Progenitor cell of endocrine pancreas (in vitro differentiated cells): Measurements from ENCODE around the gene CRYAA. TPM values are rescaled to one million over a fixed set of nuclear protein-coding genes. Genes with fewer than 3 reads are reported as not detected.

Source experiments
- DNase-seq: peaks from one replicate; pipeline ENCODE4 v3.0.0; 2021; ENCODE audit warnings: low spot score; ENCODE audit not compliant: unreplicated experiment
- H3K27ac Mint-ChIP-seq: 2 replicates; pipeline ENCODE4 v1.8.0; 2021; ENCODE audit warnings: mild to moderate bottlenecking, moderate library complexity, mixed read lengths
- H3K27me3 Mint-ChIP-seq: 2 replicates; pipeline ENCODE4 v1.8.0; 2021; ENCODE audit warnings: mixed read lengths
- H3K36me3 Mint-ChIP-seq: 2 replicates; pipeline ENCODE4 v1.8.0; 2022; ENCODE audit warnings: mixed read lengths; ENCODE audit not compliant: insufficient read depth
- H3K4me1 Mint-ChIP-seq: 2 replicates; pipeline ENCODE4 v1.8.0; 2021; ENCODE audit warnings: low read depth, mixed read lengths
- H3K4me3 Mint-ChIP-seq: 2 replicates; pipeline ENCODE4 v1.8.0; 2021; ENCODE audit warnings: low read depth, mild to moderate bottlenecking, moderate library complexity, mixed read lengths
- H3K9me3 Mint-ChIP-seq: 2 replicates; pipeline ENCODE4 v1.8.0; 2021; ENCODE audit warnings: low read depth, mixed read lengths
- total RNA-seq: library from RNA; stranded (reverse); gene quantifications from 2 replicates; pipeline ENCODE4 v1.2.1, GENCODE V29; 2021
- TF ChIP-seq, protein P1 (sequence below): fragments of 200-600 bp; sonication (generic); IDR thresholded peaks from one replicate; pipeline ENCODE4 v1.5.0; 2021; ENCODE audit warnings: antibody characterized with exemption, mild to moderate bottlenecking; ENCODE audit not compliant: unreplicated experiment

CRYAA gene
- total RNA-seq, 1 donor from 2014 or later = not detected

- H3K27ac Mint-ChIP-seq = no peak overlapping the region
- H3K9me3 Mint-ChIP-seq = peaks cover 19% of the 10 kb centered on the region
- H3K4me3 Mint-ChIP-seq = no peak overlapping the region
- no peaks in the 10 kb centered on the region for H3K36me3 Mint-ChIP-seq
- no peak for DNase-seq
- peaks cover 7% of the 10 kb centered on the region for H3K4me1 Mint-ChIP-seq
- peaks cover 11% of the 10 kb centered on the region for H3K27me3 Mint-ChIP-seq
- TF ChIP-seq, protein P1, sequence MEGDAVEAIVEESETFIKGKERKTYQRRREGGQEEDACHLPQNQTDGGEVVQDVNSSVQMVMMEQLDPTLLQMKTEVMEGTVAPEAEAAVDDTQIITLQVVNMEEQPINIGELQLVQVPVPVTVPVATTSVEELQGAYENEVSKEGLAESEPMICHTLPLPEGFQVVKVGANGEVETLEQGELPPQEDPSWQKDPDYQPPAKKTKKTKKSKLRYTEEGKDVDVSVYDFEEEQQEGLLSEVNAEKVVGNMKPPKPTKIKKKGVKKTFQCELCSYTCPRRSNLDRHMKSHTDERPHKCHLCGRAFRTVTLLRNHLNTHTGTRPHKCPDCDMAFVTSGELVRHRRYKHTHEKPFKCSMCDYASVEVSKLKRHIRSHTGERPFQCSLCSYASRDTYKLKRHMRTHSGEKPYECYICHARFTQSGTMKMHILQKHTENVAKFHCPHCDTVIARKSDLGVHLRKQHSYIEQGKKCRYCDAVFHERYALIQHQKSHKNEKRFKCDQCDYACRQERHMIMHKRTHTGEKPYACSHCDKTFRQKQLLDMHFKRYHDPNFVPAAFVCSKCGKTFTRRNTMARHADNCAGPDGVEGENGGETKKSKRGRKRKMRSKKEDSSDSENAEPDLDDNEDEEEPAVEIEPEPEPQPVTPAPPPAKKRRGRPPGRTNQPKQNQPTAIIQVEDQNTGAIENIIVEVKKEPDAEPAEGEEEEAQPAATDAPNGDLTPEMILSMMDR = no peak
Measured at GRCh38 chr21:43201491-43201890, 32.7 kb downstream of the CRYAA start.

- Mint-ChIP-seq H3K4me1 (no peaks in the 10 kb centered on the region), H3K9me3 (peaks cover 14% of the 10 kb centered on the region), H3K27me3 (peaks cover 16% of the 10 kb centered on the region), H3K36me3 (no peaks in the 10 kb centered on the region), H3K4me3 (no peak overlapping the region), H3K27ac (no peak overlapping the region)
- TF ChIP-seq, protein P1 = no peak
- peak; percentile 5 for DNase-seq
Measured at GRCh38 chr21:43203591-43203990, 34.8 kb downstream of the CRYAA start.

GRCh38 chr21:43204638-43205037 lies 35.8 kb downstream of the CRYAA start:
- Mint-ChIP-seq H3K27ac (no peak overlapping the region), H3K4me3 (no peak overlapping the region), H3K4me1 (no peaks in the 10 kb centered on the region), H3K36me3 (no peaks in the 10 kb centered on the region), H3K27me3 (peaks cover 16% of the 10 kb centered on the region), H3K9me3 (peaks cover 12% of the 10 kb centered on the region)
- TF ChIP-seq, protein P1 = no peak
- DNase-seq = peak; percentile 5

- Mint-ChIP-seq H3K4me3 (no peak overlapping the region), H3K27me3 (peaks cover 13% of the 10 kb centered on the region), H3K27ac (no peak overlapping the region), H3K36me3 (no peaks in the 10 kb centered on the region), H3K4me1 (peaks cover under 1% of the 10 kb centered on the region), H3K9me3 (peaks cover 5% of the 10 kb centered on the region)
- TF ChIP-seq, protein P1 = no peak
- peak; percentile 5 for DNase-seq
Measured at GRCh38 chr21:43206231-43207042, 37.6 kb downstream of the CRYAA start.

- DNase-seq = no peak
- Mint-ChIP-seq H3K27me3 (peaks cover 13% of the 10 kb centered on the region), H3K4me3 (no peak overlapping the region), H3K36me3 (no peaks in the 10 kb centered on the region), H3K9me3 (peaks cover under 1% of the 10 kb centered on the region), H3K27ac (no peak overlapping the region), H3K4me1 (peaks cover 1% of the 10 kb centered on the region)
- TF ChIP-seq, protein P1 = no peak
Measured at GRCh38 chr21:43207043-43207315, 38.2 kb downstream of the CRYAA start.
